DOHH2 (cell line): Measurements from ENCODE around the gene PCYT2.

Source experiments
- CTCF ChIP-seq: fragments of 200-600 bp; sonication (generic); IDR thresholded peaks from one replicate; pipeline ENCODE4 v1.5.1; 2014; ENCODE audit warnings: antibody characterized with exemption, mild to moderate bottlenecking, low read depth, low read length; ENCODE audit not compliant: poor library complexity, severe bottlenecking
- EZH2phosphoT487 ChIP-seq: fragments of 200-600 bp; sonication (generic); IDR thresholded peaks from 2 replicates; pipeline ENCODE4 v1.6.1; 2017; ENCODE audit warnings: borderline replicate concordance, mild to moderate bottlenecking, antibody characterized with exemption, low read length, moderate library complexity, mixed read lengths

GRCh38 chr17:81934098-81934757, 23.0 kb upstream of the PCYT2 start:
- TF ChIP-seq CTCF (no peak), EZH2phosphoT487 (no peak)
